CD4-positive, CD25-positive, alpha-beta regulatory T cell (primary cell): ENCODE results near the gene MAN2A2. TPM values are rescaled to one million over a fixed set of nuclear protein-coding genes. Genes with fewer than 3 reads are reported as not detected.

Source experiments
- ATAC-seq, 2 donors: fragments of 150-1000 bp; cut with Tn5 transposase; one replicate each; pipeline ENCODE4 v1.10.0; 2021; ENCODE audit warnings: low read depth in 2 of 2, moderate number of reproducible peaks in 2 of 2, moderate library complexity in 1 of 2
- DNase-seq, 3 donors: peaks; one replicate each; pipeline versions ENCODE4 v3.0.0 to v3.0.0-alpha.2; 2012 to 2022; ENCODE audit warnings: mixed read lengths in 1 of 3
- H3K27ac ChIP-seq: one replicate; pipeline ENCODE4 v1.7.0; 2013; ENCODE audit warnings: mild to moderate bottlenecking, low read length; ENCODE audit not compliant: insufficient read depth, poor library complexity, severe bottlenecking
- H3K27me3 ChIP-seq: one replicate; pipeline ENCODE4 v1.7.0; 2013; ENCODE audit warnings: low read length; ENCODE audit not compliant: control insufficient read depth, insufficient read depth
- H3K36me3 ChIP-seq: one replicate; pipeline ENCODE4 v1.7.0; 2013; ENCODE audit warnings: mild to moderate bottlenecking, low read length, moderate library complexity; ENCODE audit not compliant: control insufficient read depth, insufficient read depth
- H3K4me1 ChIP-seq: 2 replicates; pipeline ENCODE4 v1.7.0; 2013; ENCODE audit warnings: mild to moderate bottlenecking, low read length; ENCODE audit not compliant: insufficient read depth, control insufficient read depth, poor library complexity, severe bottlenecking
- H3K4me3 ChIP-seq: one replicate; pipeline ENCODE4 v1.7.0; 2013; ENCODE audit warnings: low read depth, mild to moderate bottlenecking, low read length, moderate library complexity
- H3K9me3 ChIP-seq, 2 experiments: 1 replicate in 1 of 2; 2 replicates in 1 of 2; pipeline ENCODE4 v1.7.0; 2013; ENCODE audit warnings: low read length in 2 of 2, mild to moderate bottlenecking in 1 of 2, moderate library complexity in 1 of 2; ENCODE audit not compliant: control insufficient read depth in 2 of 2
- H3K27ac Mint-ChIP-seq, 3 donors: one replicate each; pipeline ENCODE4 v1.8.0; 2020 to 2022; ENCODE audit warnings: mild to moderate bottlenecking in 3 of 3, mixed read lengths in 3 of 3, moderate library complexity in 2 of 3
- H3K27me3 Mint-ChIP-seq: one replicate; pipeline ENCODE4 v1.8.0; 2022; ENCODE audit warnings: mild to moderate bottlenecking, mixed read lengths
- H3K36me3 Mint-ChIP-seq: one replicate; pipeline ENCODE4 v1.8.0; 2020; ENCODE audit warnings: mixed read lengths
- H3K4me1 Mint-ChIP-seq, 4 donors: one replicate each; pipeline ENCODE4 v1.8.0; 2020 to 2022; ENCODE audit warnings: mixed read lengths in 4 of 4, mild to moderate bottlenecking in 1 of 4
- H3K4me3 Mint-ChIP-seq, 4 donors: one replicate each; pipeline ENCODE4 v1.8.0; 2020 to 2022; ENCODE audit warnings: mild to moderate bottlenecking in 4 of 4, mixed read lengths in 4 of 4, moderate library complexity in 3 of 4
- H3K9me3 Mint-ChIP-seq, 7 donors: one replicate each; pipeline ENCODE4 v1.8.0; 2020 to 2022; ENCODE audit warnings: mixed read lengths in 7 of 7, mild to moderate bottlenecking in 3 of 7, moderate library complexity in 2 of 7
- polyA plus RNA-seq, 4 donors: library from polyadenylated mRNA; unstranded; fragments of 300-500 nt; fragmentation: Illumina TruSeq; gene quantifications; one replicate each; pipeline ENCODE4 v1.2.3, GENCODE V29; 2021
- total RNA-seq: library from RNA; stranded (reverse); gene quantifications from one replicate; pipeline ENCODE4 v1.2.3, GENCODE V29; 2022

The MAN2A2 gene
- total and polyA plus RNA-seq, 5 donors from 2014 or later: 3.8 to 120 (median 6.4) TPM

DNA sequence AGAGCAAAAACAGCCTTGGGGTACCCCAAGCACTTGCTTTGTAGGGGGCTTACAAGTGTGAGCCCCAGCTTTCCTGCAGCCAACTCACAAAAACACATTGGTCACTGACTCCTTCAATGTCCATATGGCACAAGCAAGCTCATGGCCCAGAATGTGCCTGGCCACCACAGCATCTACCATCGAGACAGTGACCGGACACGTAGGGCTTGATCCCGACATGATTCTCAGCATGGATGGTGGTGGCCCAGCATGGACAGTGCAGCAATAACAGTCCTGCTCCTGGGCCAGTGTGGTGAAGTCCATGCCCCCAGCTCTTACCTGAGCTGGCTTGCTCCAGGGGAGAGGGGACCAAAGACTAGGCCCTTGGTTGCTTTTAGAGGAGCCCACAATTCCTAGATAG, 37.9 kb downstream of the MAN2A2 start:
- H3K9me3 Mint-ChIP-seq: no peaks in the 10 kb centered on the region
- H3K4me1 Mint-ChIP-seq: peaks cover 0 to 10% (median 9%) of the 10 kb centered on the region in 4 donors
- H3K36me3 Mint-ChIP-seq: peaks cover 34% of the 10 kb centered on the region
- Histone ChIP-seq H3K27ac (no peak overlapping the region), H3K27me3 (no peaks in the 10 kb centered on the region), H3K9me3 (no peaks in the 10 kb centered on the region), H3K36me3 (peaks cover 64% of the 10 kb centered on the region), H3K4me3 (no peak overlapping the region), H3K4me1 (peaks cover 7% of the 10 kb centered on the region)
- peak overlapping the region in 1 of 3 donors; percentile 65 for H3K27ac Mint-ChIP-seq
- no peaks in the 10 kb centered on the region for H3K27me3 Mint-ChIP-seq
- no peak for ATAC-seq
- H3K4me3 Mint-ChIP-seq: peak overlapping the region in 1 of 4 donors; percentile 78
- no peak for DNase-seq

GRCh38 chr15:90942354-90943120, 39.4 kb downstream of the MAN2A2 start:
- Mint-ChIP-seq H3K4me1 (no peaks in the 10 kb centered on the region), H3K9me3 (no peaks in the 10 kb centered on the region), H3K4me3 (peak overlapping the region in 1 of 4 donors; percentile 69), H3K36me3 (peaks cover 26% of the 10 kb centered on the region), H3K27me3 (no peaks in the 10 kb centered on the region), H3K27ac (no peak overlapping the region)
- Histone ChIP-seq H3K27ac (no peak overlapping the region), H3K36me3 (peaks cover 75% of the 10 kb centered on the region), H3K4me1 (no peaks in the 10 kb centered on the region), H3K9me3 (no peaks in the 10 kb centered on the region), H3K27me3 (no peaks in the 10 kb centered on the region), H3K4me3 (no peak overlapping the region)
- ATAC-seq (no peak), DNase-seq (no peak)

- Histone ChIP-seq H3K4me1 (no peaks in the 10 kb centered on the region), H3K36me3 (peaks cover 81% of the 10 kb centered on the region), H3K4me3 (no peak overlapping the region), H3K27ac (no peak overlapping the region), H3K9me3 (no peaks in the 10 kb centered on the region), H3K27me3 (no peaks in the 10 kb centered on the region)
- ATAC-seq (no peak), DNase-seq (no peak)
- Mint-ChIP-seq H3K27me3 (no peaks in the 10 kb centered on the region), H3K4me1 (no peaks in the 10 kb centered on the region), H3K9me3 (no peaks in the 10 kb centered on the region), H3K27ac (no peak overlapping the region), H3K36me3 (peaks cover 27% of the 10 kb centered on the region), H3K4me3 (no peak overlapping the region)
Measured at GRCh38 chr15:90945091-90945490, 42.0 kb downstream of the MAN2A2 start.

GRCh38 chr15:90946538-90946937, 43.4 kb downstream of the MAN2A2 start:
- no peak overlapping the region for H3K27ac ChIP-seq
- no peak overlapping the region for H3K4me3 ChIP-seq
- Mint-ChIP-seq H3K9me3 (no peaks in the 10 kb centered on the region), H3K27me3 (no peaks in the 10 kb centered on the region), H3K4me1 (no peaks in the 10 kb centered on the region), H3K36me3 (peaks cover 17% of the 10 kb centered on the region), H3K4me3 (no peak overlapping the region), H3K27ac (no peak overlapping the region)
- ATAC-seq (no peak), DNase-seq (no peak)
- H3K9me3 ChIP-seq: no peaks in the 10 kb centered on the region
- no peaks in the 10 kb centered on the region for H3K4me1 ChIP-seq
- H3K36me3 ChIP-seq: peaks cover 76% of the 10 kb centered on the region
- no peaks in the 10 kb centered on the region for H3K27me3 ChIP-seq

GRCh38 chr15:90946941-90947576, 44.0 kb downstream of the MAN2A2 start:
- Mint-ChIP-seq H3K27ac (no peak overlapping the region), H3K4me3 (no peak overlapping the region), H3K9me3 (no peaks in the 10 kb centered on the region), H3K4me1 (no peaks in the 10 kb centered on the region), H3K27me3 (no peaks in the 10 kb centered on the region), H3K36me3 (peaks cover 20% of the 10 kb centered on the region)
- Histone ChIP-seq H3K27ac (no peak overlapping the region), H3K4me1 (no peaks in the 10 kb centered on the region), H3K36me3 (peaks cover 77% of the 10 kb centered on the region), H3K9me3 (no peaks in the 10 kb centered on the region), H3K27me3 (no peaks in the 10 kb centered on the region), H3K4me3 (no peak overlapping the region)
- no peak for DNase-seq
- no peak for ATAC-seq

DNA sequence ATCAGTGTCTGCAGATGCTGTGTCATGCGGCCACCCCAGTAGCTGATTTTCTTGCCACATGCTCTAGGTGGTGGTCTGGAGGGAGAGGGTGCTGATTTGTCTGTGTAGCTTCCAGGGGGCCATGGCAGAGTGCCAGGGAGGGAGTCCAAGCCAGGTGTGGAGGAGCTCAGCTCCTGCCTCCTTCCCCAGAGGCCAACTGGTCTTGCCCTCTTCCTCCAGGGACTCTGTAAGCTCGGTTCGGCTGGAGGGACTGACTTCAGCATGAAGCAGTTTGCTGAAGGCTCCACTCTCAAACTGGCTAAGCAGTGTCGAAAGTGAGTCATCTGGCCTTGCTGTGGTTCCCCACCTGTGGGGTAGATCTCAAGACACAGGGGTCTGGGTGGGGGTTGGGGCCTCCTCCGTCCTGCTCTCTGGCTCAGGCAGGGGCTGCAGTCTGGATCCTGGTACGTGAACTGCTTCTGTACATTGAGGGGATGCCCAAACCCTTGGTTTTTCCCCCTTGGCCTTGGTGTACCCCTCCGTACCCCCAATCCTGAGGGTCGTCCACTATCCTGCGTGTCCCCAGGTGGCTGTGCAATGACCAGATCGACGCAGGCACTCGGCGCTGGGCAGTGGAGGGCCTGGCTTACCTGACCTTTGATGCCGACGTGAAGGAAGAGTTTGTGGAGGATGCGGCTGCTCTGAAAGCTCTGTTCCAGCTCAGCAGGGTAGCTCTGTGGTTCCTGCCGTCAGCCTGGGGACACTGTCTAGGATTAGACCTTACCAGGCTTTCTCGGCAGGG, 44.7 kb downstream of the MAN2A2 start:
- ATAC-seq: no peak
- Mint-ChIP-seq H3K36me3 (peaks cover 25% of the 10 kb centered on the region), H3K27me3 (no peaks in the 10 kb centered on the region), H3K4me3 (no peak overlapping the region), H3K27ac (peak overlapping the region in 1 of 3 donors; percentile 35), H3K9me3 (peaks cover 0 to 1% (median 0%) of the 10 kb centered on the region in 7 donors), H3K4me1 (no peaks in the 10 kb centered on the region)
- no peak overlapping the region for H3K27ac ChIP-seq
- H3K27me3 ChIP-seq: no peaks in the 10 kb centered on the region
- H3K9me3 ChIP-seq: no peaks in the 10 kb centered on the region
- DNase-seq: no peak
- no peaks in the 10 kb centered on the region for H3K4me1 ChIP-seq
- H3K4me3 ChIP-seq: no peak overlapping the region
- peaks cover 72% of the 10 kb centered on the region for H3K36me3 ChIP-seq

DNA sequence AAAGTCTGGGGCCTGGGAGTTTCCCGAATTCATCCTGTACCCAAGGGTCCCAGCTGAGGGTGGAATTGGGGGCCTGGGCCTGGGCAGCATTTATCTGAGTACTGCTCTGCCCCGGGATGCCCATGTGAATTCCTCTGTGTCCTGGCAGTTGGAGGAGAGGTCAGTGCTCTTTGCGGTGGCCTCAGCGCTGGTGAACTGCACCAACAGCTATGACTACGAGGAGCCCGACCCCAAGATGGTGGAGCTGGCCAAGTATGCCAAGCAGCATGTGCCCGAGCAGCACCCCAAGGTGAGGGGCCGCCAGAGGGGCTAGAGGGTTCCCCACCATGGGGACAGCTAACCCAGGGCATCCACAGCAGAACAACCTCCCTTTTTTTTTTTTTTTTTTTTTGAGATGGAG, 45.4 kb downstream of the MAN2A2 start:
- no peaks in the 10 kb centered on the region for H3K4me1 ChIP-seq

More for the DNA sequence above, 45.4 kb downstream of the MAN2A2 start:
- no peaks in the 10 kb centered on the region for H3K9me3 ChIP-seq
- DNase-seq: no peak
- ATAC-seq: no peak
- H3K4me1 Mint-ChIP-seq: no peaks in the 10 kb centered on the region
- peaks cover 65% of the 10 kb centered on the region for H3K36me3 ChIP-seq
- H3K27me3 ChIP-seq: no peaks in the 10 kb centered on the region
- no peak overlapping the region for H3K4me3 ChIP-seq
- H3K27ac ChIP-seq: no peak overlapping the region
- peaks cover 0 to 1% (median 0%) of the 10 kb centered on the region in 7 donors for H3K9me3 Mint-ChIP-seq
- H3K4me3 Mint-ChIP-seq: no peak overlapping the region
- H3K27ac Mint-ChIP-seq: no peak overlapping the region
- H3K36me3 Mint-ChIP-seq: peaks cover 22% of the 10 kb centered on the region
- no peaks in the 10 kb centered on the region for H3K27me3 Mint-ChIP-seq
